Neutrophil (primary cell): ENCODE data around the gene TMTC1.

Source experiments
- H3K27ac ChIP-seq: fragments of 200-600 bp; sonication (generic); 2 replicates; pipeline ENCODE4 v1.5.1; 2016; ENCODE audit warnings: mild to moderate bottlenecking, moderate library complexity
- H3K27me3 ChIP-seq: fragments of 200-600 bp; sonication (generic); 2 replicates; pipeline ENCODE4 v1.6.0; 2016; ENCODE audit warnings: mild to moderate bottlenecking
- H3K36me3 ChIP-seq: fragments of 200-600 bp; sonication (generic); 2 replicates; pipeline ENCODE4 v1.5.1; 2017
- H3K4me1 ChIP-seq, 2 experiments: fragments of 200-600 bp in 1 of 2; sonication (generic) in 1 of 2; 1 replicate in 1 of 2; 2 replicates in 1 of 2; pipeline versions ENCODE4 v1.5.1 to v1.6.1; 2013 to 2016; ENCODE audit warnings: low read depth in 1 of 2, low read length in 1 of 2, mild to moderate bottlenecking in 1 of 2, moderate library complexity in 1 of 2; ENCODE audit not compliant: control insufficient read depth in 1 of 2, insufficient read depth in 1 of 2
- H3K4me3 ChIP-seq, 2 experiments: fragments of 200-600 bp in 1 of 2; sonication (generic) in 1 of 2; 1 replicate in 1 of 2; 2 replicates in 1 of 2; pipeline ENCODE4 v1.5.1; 2013 to 2016; ENCODE audit warnings: low read depth in 1 of 2, low read length in 1 of 2, mild to moderate bottlenecking in 1 of 2, moderate library complexity in 1 of 2
- H3K9me3 ChIP-seq: fragments of 200-600 bp; sonication (generic); 2 replicates; pipeline ENCODE4 v1.5.1; 2016
- TF ChIP-seq, protein P1 (sequence below): fragments of 200-600 bp; sonication (generic); IDR thresholded peaks from 2 replicates; pipeline ENCODE4 v1.5.1; 2016; ENCODE audit warnings: antibody characterized with exemption

The TMTC1 gene

DNA sequence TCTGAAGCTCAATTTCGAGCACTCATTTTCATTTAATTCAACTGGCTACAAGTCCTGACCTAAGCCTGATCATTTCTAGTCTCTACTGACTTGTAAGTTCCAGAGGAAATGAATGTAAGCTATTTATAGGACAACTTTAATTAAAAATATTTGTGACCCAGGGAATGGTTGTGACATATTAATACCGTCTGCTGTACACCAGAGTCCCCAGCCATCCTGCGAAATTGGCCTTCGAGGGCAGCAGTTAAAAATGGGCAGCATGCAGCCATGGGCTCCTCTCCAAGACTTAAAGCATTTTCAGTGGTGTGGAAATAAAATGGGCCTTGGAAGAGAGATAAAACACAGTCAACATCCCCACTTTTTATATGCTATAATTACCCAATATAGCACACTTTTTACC, 255.6 kb downstream of the TMTC1 start:
- TF ChIP-seq, protein P1, sequence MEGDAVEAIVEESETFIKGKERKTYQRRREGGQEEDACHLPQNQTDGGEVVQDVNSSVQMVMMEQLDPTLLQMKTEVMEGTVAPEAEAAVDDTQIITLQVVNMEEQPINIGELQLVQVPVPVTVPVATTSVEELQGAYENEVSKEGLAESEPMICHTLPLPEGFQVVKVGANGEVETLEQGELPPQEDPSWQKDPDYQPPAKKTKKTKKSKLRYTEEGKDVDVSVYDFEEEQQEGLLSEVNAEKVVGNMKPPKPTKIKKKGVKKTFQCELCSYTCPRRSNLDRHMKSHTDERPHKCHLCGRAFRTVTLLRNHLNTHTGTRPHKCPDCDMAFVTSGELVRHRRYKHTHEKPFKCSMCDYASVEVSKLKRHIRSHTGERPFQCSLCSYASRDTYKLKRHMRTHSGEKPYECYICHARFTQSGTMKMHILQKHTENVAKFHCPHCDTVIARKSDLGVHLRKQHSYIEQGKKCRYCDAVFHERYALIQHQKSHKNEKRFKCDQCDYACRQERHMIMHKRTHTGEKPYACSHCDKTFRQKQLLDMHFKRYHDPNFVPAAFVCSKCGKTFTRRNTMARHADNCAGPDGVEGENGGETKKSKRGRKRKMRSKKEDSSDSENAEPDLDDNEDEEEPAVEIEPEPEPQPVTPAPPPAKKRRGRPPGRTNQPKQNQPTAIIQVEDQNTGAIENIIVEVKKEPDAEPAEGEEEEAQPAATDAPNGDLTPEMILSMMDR, result no peak
- no peaks in the 10 kb centered on the region for H3K36me3 ChIP-seq
- no peak overlapping the region for H3K4me3 ChIP-seq
- no peaks in the 10 kb centered on the region for H3K9me3 ChIP-seq
- H3K27ac ChIP-seq, result no peak overlapping the region
- no peaks in the 10 kb centered on the region for H3K27me3 ChIP-seq
- H3K4me1 ChIP-seq, result peaks cover 3 to 32% of the 10 kb centered on the region in 2 experiments

DNA sequence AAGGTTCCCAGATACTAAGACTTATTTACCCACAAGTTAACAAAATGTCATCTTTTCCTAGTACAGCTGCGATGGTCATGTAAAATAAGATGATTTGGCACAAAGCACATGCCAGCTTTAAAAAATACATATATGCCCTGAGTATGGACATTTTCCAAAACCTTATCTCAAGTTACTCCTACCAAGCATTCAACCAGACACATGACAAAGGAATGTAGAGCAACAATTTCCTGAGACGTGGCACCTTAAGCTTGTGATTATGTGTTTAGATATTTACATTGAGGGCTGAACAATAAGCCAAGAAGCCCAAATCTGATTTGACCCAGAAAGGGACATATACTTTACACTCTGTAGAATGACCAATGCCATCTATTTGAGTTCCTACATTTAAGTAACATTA, 261.8 kb downstream of the TMTC1 start:
- no peak overlapping the region for H3K4me3 ChIP-seq

GRCh38 chr12:29519585-29520182, 264.1 kb downstream of the TMTC1 start:
- no peaks in the 10 kb centered on the region for H3K9me3 ChIP-seq
- H3K4me1 ChIP-seq, result no peaks in the 10 kb centered on the region
- H3K36me3 ChIP-seq, result no peaks in the 10 kb centered on the region

More for the DNA sequence above, 261.8 kb downstream of the TMTC1 start:
- H3K4me1 ChIP-seq, result no peaks in the 10 kb centered on the region
- H3K27ac ChIP-seq, result no peak overlapping the region
- no peaks in the 10 kb centered on the region for H3K9me3 ChIP-seq
- TF ChIP-seq, protein P1, result no peak
- H3K36me3 ChIP-seq, result no peaks in the 10 kb centered on the region
- H3K27me3 ChIP-seq, result no peaks in the 10 kb centered on the region

DNA sequence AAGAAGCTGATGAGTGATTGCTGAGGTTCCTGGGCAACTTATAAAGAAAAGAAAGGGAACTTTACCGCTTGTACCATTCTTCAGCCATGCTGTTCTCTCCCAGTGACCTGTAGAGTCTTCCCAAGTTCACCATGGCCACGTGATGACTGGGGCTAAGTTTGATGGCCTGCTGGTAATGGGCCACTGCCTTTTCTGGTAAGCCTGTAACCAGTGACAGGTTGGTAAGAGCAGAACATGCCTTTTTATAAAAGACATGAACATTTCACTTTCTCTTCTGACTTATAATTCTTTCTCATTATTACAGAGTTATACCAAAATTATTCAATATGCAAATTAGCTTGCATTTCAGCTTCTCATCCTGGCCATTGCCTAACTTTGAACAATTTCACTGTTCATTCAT, 265.3 kb downstream of the TMTC1 start:
- Histone ChIP-seq H3K27ac (no peak overlapping the region), H3K9me3 (no peaks in the 10 kb centered on the region), H3K36me3 (no peaks in the 10 kb centered on the region), H3K27me3 (peaks cover 12% of the 10 kb centered on the region), H3K4me3 (no peak overlapping the region), H3K4me1 (no peaks in the 10 kb centered on the region)
- TF ChIP-seq, protein P1, result no peak

More at GRCh38 chr12:29519585-29520182, 264.1 kb downstream of the TMTC1 start:
- Histone ChIP-seq H3K27ac (no peak overlapping the region), H3K27me3 (no peaks in the 10 kb centered on the region), H3K4me3 (no peak overlapping the region)
- TF ChIP-seq, protein P1, result peak; percentile 50

GRCh38 chr12:29517264-29517663, 266.5 kb downstream of the TMTC1 start:
- Histone ChIP-seq H3K9me3 (no peaks in the 10 kb centered on the region), H3K27ac (no peak overlapping the region), H3K27me3 (peaks cover 20% of the 10 kb centered on the region), H3K4me1 (no peaks in the 10 kb centered on the region), H3K36me3 (no peaks in the 10 kb centered on the region), H3K4me3 (no peak overlapping the region)
- TF ChIP-seq, protein P1, result no peak
